ENCODE data around the gene ZNF341. TPM values are rescaled to one million over a fixed set of nuclear protein-coding genes. Genes with fewer than 3 reads are reported as not detected.

Gene ZNF341
- total and polyA plus RNA-seq, 9 of the 15 experiments (the other 6 are each of a cell fraction or from before 2014, with no cell fraction given): 0.08 to 2.6 (median 1.0) TPM

DNA sequence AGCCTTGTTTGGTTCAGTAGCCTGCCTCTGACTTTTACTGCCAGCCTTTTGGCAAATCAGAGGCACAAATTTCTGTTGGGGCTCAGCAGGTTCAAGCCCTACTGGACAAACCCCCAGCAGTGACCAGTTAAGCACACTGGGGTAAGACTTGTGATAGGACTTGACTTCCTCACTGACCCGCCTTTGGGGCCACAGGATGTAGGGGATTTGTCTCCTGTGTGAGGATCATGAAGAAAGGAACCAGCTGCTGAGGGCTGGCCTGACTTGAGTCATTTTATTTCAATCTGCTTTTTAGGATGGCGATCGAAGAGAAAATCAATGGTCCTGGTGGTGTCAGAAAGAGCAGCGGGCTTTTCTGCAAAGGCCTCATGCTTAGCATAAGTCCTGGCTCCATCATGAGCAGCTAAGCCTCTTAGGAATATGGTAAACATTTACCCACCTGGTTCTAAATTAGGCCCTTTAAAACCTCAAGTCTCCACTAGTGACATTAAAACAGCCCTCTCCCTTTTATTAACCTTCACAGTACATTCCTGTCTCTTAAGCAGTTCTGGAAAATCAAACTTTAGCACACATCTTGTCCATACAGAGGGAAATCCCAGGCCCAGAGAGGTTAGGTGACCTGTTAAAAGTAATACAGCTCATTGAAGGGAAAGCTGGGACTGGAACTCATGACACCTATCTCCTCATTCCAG lies 96.0 kb downstream of the ZNF341 start:
- Histone ChIP-seq H4K20me1 (replicated peaks; ENCODE audit: control insufficient read depth, insufficient read depth, low read length) (peaks cover 28% of the 10 kb centered on the region), H3K4me2 (ENCODE audit: insufficient read depth, low read length) (no peak overlapping the region), H3K9me1 (ENCODE audit: control insufficient read depth, insufficient read depth, low read length) (peaks cover 4% of the 10 kb centered on the region), H3K79me2 (ENCODE audit: control insufficient read depth, insufficient read depth, low read length) (peaks cover 62% of the 10 kb centered on the region), H3K27ac (ENCODE audit: extremely low read depth, low read depth, low read length) (no peak overlapping the region), H3K4me3 (no peak overlapping the region), H3K27me3 (ENCODE audit: control insufficient read depth in 2 of 2, insufficient read depth in 2 of 2, low read length in 2 of 2) (no peaks in the 10 kb centered on the region), H3K9ac (ENCODE audit: insufficient read depth in 1 of 2, low read depth in 2 of 2, low read length in 2 of 2) (no peak overlapping the region), H3K4me1 (replicated peaks in 1 of 2; ENCODE audit: control insufficient read depth in 2 of 2, insufficient read depth in 2 of 2, low read length in 2 of 2) (peaks cover 12 to 20% of the 10 kb centered on the region in 2 experiments), H2AFZ (ENCODE audit: low read depth, low read length) (no peak overlapping the region), H3K36me3 (ENCODE audit: control insufficient read depth, insufficient read depth, low read length) (peaks cover 6% of the 10 kb centered on the region; the same call in 1 of the 3 replicates), H3K9me3 (replicated peaks; ENCODE audit: control insufficient read depth, insufficient read depth, low read depth, low read length) (no peaks in the 10 kb centered on the region)
- POLR2A ChIA-PET: interaction anchor here (0.7 to 1.7 kb wide), 4 partner anchors 9 to 164 kb away, joined by 3 to 6 read pairs (median 4); no protein-coding TSS in a partner anchor
- CTCF ChIA-PET (ENCODE audit: low intra/inter-chr PET ratio): no interaction called here
- no TSS peak for BruUV-seq (replicated peaks)
- intact Hi-C loops (cut with micrococcal nuclease): no loop called here
- no peak for DNase-seq (ENCODE audit: extremely low read depth in 1 of 4, low spot score in 3 of 4)
- ATAC-seq: no peak
- in situ Hi-C loops (cut with MboI): no loop called here
- no peak for FAIRE-seq
- WGBS (ENCODE audit: insufficient coverage, low coverage, missing lambda C conversion rate): 92% methylated on average over 4 of the region's 4 CpGs
- TF ChIP-seq, protein P1, sequence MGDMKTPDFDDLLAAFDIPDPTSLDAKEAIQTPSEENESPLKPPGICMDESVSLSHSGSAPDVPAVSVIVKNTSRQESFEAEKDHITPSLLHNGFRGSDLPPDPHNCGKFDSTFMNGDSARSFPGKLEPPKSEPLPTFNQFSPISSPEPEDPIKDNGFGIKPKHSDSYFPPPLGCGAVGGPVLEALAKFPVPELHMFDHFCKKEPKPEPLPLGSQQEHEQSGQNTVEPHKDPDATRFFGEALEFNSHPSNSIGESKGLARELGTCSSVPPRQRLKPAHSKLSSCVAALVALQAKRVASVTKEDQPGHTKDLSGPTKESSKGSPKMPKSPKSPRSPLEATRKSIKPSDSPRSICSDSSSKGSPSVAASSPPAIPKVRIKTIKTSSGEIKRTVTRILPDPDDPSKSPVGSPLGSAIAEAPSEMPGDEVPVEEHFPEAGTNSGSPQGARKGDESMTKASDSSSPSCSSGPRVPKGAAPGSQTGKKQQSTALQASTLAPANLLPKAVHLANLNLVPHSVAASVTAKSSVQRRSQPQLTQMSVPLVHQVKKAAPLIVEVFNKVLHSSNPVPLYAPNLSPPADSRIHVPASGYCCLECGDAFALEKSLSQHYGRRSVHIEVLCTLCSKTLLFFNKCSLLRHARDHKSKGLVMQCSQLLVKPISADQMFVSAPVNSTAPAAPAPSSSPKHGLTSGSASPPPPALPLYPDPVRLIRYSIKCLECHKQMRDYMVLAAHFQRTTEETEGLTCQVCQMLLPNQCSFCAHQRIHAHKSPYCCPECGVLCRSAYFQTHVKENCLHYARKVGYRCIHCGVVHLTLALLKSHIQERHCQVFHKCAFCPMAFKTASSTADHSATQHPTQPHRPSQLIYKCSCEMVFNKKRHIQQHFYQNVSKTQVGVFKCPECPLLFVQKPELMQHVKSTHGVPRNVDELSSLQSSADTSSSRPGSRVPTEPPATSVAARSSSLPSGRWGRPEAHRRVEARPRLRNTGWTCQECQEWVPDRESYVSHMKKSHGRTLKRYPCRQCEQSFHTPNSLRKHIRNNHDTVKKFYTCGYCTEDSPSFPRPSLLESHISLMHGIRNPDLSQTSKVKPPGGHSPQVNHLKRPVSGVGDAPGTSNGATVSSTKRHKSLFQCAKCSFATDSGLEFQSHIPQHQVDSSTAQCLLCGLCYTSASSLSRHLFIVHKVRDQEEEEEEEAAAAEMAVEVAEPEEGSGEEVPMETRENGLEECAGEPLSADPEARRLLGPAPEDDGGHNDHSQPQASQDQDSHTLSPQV (IDR thresholded peaks at IDR 0.05): no peak
- no peak for TF ChIP-seq NCOA2 (IDR thresholded peaks at IDR 0.05; ENCODE audit: partially characterized antibody in 2 of 2)
- TF ChIP-seq SRSF1 (IDR thresholded peaks at IDR 0.05; ENCODE audit: low read depth, low read length): no peak
- TF ChIP-seq COPS2 (conservative IDR thresholded peaks at IDR 0.05): no peak
- no peak for TF ChIP-seq ZNF717 (CRISPR knock-in tag; IDR thresholded peaks at IDR 0.05)
- TF ChIP-seq, protein P2, sequence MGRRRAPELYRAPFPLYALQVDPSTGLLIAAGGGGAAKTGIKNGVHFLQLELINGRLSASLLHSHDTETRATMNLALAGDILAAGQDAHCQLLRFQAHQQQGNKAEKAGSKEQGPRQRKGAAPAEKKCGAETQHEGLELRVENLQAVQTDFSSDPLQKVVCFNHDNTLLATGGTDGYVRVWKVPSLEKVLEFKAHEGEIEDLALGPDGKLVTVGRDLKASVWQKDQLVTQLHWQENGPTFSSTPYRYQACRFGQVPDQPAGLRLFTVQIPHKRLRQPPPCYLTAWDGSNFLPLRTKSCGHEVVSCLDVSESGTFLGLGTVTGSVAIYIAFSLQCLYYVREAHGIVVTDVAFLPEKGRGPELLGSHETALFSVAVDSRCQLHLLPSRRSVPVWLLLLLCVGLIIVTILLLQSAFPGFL (CRISPR knock-in tag; IDR thresholded peaks at IDR 0.05): no peak
- TF ChIP-seq ZNF431 (CRISPR knock-in tag; IDR thresholded peaks at IDR 0.05): no peak
- TF ChIP-seq, protein P3, sequence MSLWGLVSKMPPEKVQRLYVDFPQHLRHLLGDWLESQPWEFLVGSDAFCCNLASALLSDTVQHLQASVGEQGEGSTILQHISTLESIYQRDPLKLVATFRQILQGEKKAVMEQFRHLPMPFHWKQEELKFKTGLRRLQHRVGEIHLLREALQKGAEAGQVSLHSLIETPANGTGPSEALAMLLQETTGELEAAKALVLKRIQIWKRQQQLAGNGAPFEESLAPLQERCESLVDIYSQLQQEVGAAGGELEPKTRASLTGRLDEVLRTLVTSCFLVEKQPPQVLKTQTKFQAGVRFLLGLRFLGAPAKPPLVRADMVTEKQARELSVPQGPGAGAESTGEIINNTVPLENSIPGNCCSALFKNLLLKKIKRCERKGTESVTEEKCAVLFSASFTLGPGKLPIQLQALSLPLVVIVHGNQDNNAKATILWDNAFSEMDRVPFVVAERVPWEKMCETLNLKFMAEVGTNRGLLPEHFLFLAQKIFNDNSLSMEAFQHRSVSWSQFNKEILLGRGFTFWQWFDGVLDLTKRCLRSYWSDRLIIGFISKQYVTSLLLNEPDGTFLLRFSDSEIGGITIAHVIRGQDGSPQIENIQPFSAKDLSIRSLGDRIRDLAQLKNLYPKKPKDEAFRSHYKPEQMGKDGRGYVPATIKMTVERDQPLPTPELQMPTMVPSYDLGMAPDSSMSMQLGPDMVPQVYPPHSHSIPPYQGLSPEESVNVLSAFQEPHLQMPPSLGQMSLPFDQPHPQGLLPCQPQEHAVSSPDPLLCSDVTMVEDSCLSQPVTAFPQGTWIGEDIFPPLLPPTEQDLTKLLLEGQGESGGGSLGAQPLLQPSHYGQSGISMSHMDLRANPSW (CRISPR knock-in tag; IDR thresholded peaks at IDR 0.05): no peak
- TF ChIP-seq HMGN3 (IDR thresholded peaks at IDR 0.05; ENCODE audit: borderline replicate concordance, extremely low read depth, insufficient read length, low read depth, low read length): no peak
- TF ChIP-seq, protein P4, sequence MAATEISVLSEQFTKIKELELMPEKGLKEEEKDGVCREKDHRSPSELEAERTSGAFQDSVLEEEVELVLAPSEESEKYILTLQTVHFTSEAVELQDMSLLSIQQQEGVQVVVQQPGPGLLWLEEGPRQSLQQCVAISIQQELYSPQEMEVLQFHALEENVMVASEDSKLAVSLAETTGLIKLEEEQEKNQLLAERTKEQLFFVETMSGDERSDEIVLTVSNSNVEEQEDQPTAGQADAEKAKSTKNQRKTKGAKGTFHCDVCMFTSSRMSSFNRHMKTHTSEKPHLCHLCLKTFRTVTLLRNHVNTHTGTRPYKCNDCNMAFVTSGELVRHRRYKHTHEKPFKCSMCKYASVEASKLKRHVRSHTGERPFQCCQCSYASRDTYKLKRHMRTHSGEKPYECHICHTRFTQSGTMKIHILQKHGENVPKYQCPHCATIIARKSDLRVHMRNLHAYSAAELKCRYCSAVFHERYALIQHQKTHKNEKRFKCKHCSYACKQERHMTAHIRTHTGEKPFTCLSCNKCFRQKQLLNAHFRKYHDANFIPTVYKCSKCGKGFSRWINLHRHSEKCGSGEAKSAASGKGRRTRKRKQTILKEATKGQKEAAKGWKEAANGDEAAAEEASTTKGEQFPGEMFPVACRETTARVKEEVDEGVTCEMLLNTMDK (IDR thresholded peaks at IDR 0.05; ENCODE audit: borderline replicate concordance, insufficient read depth, low read depth, low read length, poor library complexity, severe bottlenecking): no peak

Data from K562 (cell line).